ENCODE measurements around the gene IDUA. TPM values are rescaled to one million over a fixed set of nuclear protein-coding genes. Genes with fewer than 3 reads are reported as not detected.

IDUA gene
- total and polyA plus RNA-seq, 12 donors: 4.6 to 13.3 (median 8.7) TPM

DNA sequence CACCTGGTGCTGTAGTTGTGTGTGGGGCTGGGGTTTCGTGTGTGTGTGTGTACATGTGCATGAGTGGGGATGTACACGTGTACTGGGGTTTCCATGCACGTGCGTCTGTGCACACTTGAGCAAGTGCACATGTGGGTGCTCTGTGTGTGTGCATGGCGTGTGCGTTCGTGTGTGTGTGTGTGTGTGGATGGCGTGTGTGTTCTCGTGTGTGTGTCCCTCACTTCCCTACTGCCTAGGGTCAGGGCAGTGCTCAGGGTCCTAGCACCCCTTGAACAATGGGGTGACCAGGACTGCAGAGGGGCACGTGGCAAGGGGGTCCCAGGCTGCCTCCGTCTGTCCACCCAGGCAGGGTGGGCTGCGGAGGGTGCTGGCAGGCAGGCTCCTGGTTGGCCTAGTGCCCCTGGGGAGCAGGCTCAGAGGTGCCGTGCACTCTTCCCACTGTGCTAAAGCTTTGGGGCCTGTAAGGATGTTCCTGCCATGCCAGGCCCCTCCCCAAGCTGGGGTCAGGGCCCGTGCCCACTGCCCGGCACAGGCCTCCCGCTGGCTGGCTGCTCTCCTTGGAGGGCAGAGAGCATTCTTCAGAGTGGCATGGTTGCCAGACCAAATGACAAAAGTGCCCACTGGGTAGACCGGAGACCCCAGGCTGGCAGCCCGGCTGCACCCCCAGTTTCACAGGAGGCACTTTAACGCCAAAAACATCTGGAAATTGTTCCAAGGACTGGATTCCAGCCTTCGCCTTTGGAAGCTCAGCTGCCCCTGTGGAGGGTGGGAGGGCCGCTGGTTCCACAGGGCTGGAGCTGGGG lies 53.7 kb downstream of the IDUA start:
- TF ChIP-seq CTCF (IDR thresholded peaks at IDR 0.05): no peak
- WGBS, 2 donors: 90 to 96% methylated on average over 21 of the region's 21 CpGs
- DNase-seq (peak in 1 of 2 donors; percentile 7), ATAC-seq (no peak)
- intact Hi-C loops (cut with DNase I): no loop called here
- no peak overlapping the region for H3K27ac ChIP-seq
- no peaks in the 10 kb centered on the region for H3K36me3 ChIP-seq
- H3K27me3 ChIP-seq: peaks cover 0 to 38% (median 31%) of the 10 kb centered on the region in 7 donors
- peaks cover 0 to 36% (median 17%) of the 10 kb centered on the region in 9 donors for H3K4me1 ChIP-seq
- H3K9me3 ChIP-seq: no peaks in the 10 kb centered on the region
- H3K4me3 ChIP-seq: no peak overlapping the region

- Histone ChIP-seq H3K4me3 (no peak overlapping the region), H3K9me3 (no peaks in the 10 kb centered on the region), H3K36me3 (no peaks in the 10 kb centered on the region), H3K27me3 (peaks cover 0 to 40% (median 33%) of the 10 kb centered on the region in 7 donors), H3K27ac (no peak overlapping the region), H3K4me1 (peaks cover 0 to 34% (median 17%) of the 10 kb centered on the region in 9 donors)
- DNase-seq: peak in 1 of 2 donors; percentile 20
- ATAC-seq: no peak
- WGBS, 2 donors: 43 to 47% methylated on average over 36 of the region's 36 CpGs
- intact Hi-C loops (cut with DNase I): no loop called here
- no peak for TF ChIP-seq CTCF (IDR thresholded peaks at IDR 0.05)
These were observed 54.5 kb downstream of the IDUA start for GRCh38 chr4:1041147-1041935.

- Histone ChIP-seq H3K27ac (no peak overlapping the region), H3K36me3 (no peaks in the 10 kb centered on the region), H3K27me3 (peaks cover 0 to 42% (median 35%) of the 10 kb centered on the region in 7 donors), H3K9me3 (no peaks in the 10 kb centered on the region), H3K4me1 (peaks cover 2 to 35% (median 17%) of the 10 kb centered on the region in 9 donors), H3K4me3 (no peak overlapping the region)
- WGBS, 2 donors: 54 to 56% methylated on average over 8 of the region's 8 CpGs
- no peak for TF ChIP-seq CTCF (IDR thresholded peaks at IDR 0.05)
- no peak for ATAC-seq
- DNase-seq: no peak
- intact Hi-C loops (cut with DNase I): no loop called here
These were observed 55.1 kb downstream of the IDUA start for GRCh38 chr4:1041936-1042330.

DNA sequence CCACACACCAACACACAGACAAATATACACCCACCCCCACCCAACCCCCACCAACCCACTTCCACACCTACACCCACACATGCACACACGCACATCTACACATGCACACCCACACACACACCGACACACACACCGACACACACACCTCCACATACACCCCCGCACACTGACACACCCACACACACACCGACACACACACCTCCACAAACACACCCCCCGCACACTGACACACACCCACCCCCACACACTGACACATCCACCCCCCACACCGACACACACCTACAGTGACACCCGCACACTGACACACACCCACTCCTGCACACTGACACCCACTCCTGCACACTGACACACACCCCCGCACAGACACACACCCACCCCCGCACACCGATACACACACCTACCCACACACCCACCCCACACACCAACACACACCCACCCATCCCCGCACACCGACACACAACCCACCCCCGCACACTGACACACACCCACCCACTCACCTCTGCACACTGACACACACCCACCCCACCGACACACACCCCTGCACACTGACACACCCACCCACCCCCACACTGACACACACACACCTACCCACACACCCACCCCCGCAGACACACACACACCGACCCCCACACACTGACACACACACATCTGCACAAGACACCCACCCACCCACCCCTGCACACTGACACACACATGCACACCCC lies 55.7 kb downstream of the IDUA start:
- no peak for DNase-seq
- intact Hi-C loops (cut with DNase I): no loop called here
- H3K9me3 ChIP-seq: no peaks in the 10 kb centered on the region

More for the DNA sequence above, 55.7 kb downstream of the IDUA start:
- 90 to 94% methylated on average over 17 of the region's 17 CpGs for WGBS, 2 donors
- peaks cover 0 to 48% (median 35%) of the 10 kb centered on the region in 7 donors for H3K27me3 ChIP-seq
- no peaks in the 10 kb centered on the region for H3K36me3 ChIP-seq
- peaks cover 2 to 41% (median 19%) of the 10 kb centered on the region in 9 donors for H3K4me1 ChIP-seq
- H3K4me3 ChIP-seq: no peak overlapping the region
- TF ChIP-seq CTCF (IDR thresholded peaks at IDR 0.05): no peak
- ATAC-seq: no peak
- no peak overlapping the region for H3K27ac ChIP-seq
